WERI-Rb-1 (cell line): Measurements from ENCODE around the gene BICC1.

Source experiments
- DNase-seq: peaks from one replicate; pipeline ENCODE4 v3.0.0-alpha.2; 2020
- H3K27ac ChIP-seq: fragments of 250-450 bp; sonication (Bioruptor Pico); 2 replicates; pipeline ENCODE4 v1.5.1; 2020; ENCODE audit warnings: mild to moderate bottlenecking, moderate library complexity
- H3K27me3 ChIP-seq: fragments of 250-450 bp; sonication (Bioruptor Pico); 2 replicates; pipeline ENCODE4 v1.5.1; 2021; ENCODE audit warnings: mild to moderate bottlenecking, low read depth, moderate library complexity; ENCODE audit not compliant: insufficient read depth, severe bottlenecking
- H3K36me3 ChIP-seq: fragments of 250-450 bp; sonication (Bioruptor Pico); 2 replicates; pipeline ENCODE4 v1.5.1; 2020; ENCODE audit warnings: mild to moderate bottlenecking, moderate library complexity
- H3K4me3 ChIP-seq: 2 replicates; pipeline ENCODE4 v1.5.1; 2011; ENCODE audit warnings: low read depth, mild to moderate bottlenecking, control low read depth, low read length
- H3K9me3 ChIP-seq: fragments of 250-450 bp; sonication (Bioruptor Pico); 2 replicates; pipeline ENCODE4 v1.5.1; 2021; ENCODE audit warnings: mild to moderate bottlenecking, moderate library complexity; ENCODE audit not compliant: severe bottlenecking
- TF ChIP-seq, protein P1 (sequence below): IDR thresholded peaks from 2 replicates; pipeline ENCODE4 v1.5.1; 2011; ENCODE audit warnings: low read depth, mild to moderate bottlenecking, control low read depth, inconsistent platforms, low read length

The BICC1 gene

DNA sequence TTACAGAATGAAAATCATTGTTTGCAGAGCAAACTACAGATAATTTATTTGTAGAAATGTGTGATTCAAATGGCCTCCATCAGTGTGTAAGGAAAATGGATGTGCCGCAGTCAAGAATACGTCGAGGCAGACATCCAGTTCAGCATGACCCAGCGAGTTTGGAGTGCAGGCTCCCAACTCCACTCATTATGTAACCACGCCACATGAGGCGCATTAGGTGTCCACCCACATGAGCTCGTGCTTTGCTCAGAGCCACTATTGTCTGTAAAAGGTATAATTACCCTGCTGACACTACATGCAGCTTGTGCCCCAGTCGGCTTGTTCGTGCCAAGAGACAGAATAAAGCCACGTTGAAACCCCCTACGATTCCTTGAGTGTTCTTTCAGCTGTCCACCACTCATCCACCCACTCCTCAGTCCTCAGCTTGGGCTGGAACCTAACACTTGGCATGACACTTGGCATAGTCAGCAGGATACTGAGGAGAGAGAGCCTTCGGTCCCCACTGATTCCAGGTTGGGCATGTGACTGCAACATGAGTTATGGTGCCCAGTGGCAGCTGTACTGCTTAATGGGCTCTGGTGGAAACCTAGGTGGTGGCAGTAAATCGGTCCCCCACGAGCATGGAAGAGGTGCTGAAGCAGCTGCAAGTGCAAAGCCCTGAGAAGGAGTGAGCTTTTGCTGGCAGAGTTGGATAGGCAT lies 102.7 kb downstream of the BICC1 start:
- DNase-seq = no peak
- Histone ChIP-seq H3K36me3 (no peaks in the 10 kb centered on the region; the same call in 1 of the 2 replicates), H3K27ac (no peak overlapping the region), H3K27me3 (no peaks in the 10 kb centered on the region), H3K9me3 (peaks cover 11% of the 10 kb centered on the region), H3K4me3 (no peak overlapping the region)
- TF ChIP-seq, protein P1, sequence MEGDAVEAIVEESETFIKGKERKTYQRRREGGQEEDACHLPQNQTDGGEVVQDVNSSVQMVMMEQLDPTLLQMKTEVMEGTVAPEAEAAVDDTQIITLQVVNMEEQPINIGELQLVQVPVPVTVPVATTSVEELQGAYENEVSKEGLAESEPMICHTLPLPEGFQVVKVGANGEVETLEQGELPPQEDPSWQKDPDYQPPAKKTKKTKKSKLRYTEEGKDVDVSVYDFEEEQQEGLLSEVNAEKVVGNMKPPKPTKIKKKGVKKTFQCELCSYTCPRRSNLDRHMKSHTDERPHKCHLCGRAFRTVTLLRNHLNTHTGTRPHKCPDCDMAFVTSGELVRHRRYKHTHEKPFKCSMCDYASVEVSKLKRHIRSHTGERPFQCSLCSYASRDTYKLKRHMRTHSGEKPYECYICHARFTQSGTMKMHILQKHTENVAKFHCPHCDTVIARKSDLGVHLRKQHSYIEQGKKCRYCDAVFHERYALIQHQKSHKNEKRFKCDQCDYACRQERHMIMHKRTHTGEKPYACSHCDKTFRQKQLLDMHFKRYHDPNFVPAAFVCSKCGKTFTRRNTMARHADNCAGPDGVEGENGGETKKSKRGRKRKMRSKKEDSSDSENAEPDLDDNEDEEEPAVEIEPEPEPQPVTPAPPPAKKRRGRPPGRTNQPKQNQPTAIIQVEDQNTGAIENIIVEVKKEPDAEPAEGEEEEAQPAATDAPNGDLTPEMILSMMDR = no peak

DNA sequence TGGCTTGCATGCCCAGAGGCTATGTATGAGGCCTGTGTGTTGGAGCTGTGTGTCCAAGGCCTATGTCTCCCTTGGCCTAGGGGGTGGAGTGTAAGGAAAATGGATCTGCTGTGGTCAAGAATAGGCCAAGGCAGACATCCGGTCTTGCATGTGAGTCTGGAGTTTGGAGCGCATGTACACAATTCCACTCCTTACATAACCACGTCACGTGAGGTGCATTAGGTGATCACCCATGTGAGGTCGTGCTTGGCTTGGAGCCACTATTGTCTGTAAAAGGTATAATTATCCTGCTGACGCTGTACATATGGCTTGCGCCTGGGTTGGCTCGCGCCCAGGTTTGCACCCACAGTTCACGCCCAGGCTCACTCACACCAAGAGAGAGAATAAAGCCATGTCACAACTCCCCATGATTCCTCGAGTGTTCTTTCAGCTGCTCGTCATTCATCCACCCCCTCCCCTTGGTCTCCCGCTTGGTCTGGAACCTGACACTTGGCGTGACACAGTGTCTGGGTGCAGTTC lies 105.5 kb downstream of the BICC1 start:
- no peak for DNase-seq
- TF ChIP-seq, protein P1 = no peak

DNA sequence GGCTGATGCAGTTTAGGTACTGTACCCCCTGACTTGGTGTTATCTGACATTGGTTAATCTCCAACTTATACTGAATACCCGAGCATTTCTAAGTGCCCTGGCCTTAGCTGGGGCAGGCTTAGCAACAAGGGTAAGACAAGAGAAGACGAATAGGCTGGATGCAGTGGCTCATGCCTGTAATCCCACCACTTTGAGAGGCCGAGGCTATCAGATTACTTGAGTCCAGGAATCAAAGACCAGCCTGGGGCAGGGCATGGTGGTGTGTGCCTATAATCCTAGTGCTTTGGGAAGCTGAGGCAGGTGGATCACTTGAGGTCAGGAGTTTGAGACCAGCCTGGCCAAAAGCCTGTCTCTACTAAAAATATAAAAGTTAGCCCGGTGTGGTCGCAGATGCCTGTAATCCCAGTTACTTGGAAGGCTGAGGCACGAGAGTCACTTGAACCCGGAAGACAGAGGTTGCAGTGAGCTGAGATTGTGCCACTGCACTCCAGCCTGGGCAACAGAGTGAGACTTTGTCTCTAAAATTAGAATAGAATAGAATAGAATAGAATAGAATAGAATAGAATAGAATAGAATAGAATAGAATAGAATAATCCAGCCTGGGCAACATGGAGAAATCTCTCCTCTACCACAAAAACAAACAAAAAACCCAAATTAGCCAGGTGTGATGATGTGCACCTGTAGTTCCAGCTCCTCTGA lies 108.9 kb downstream of the BICC1 start:
- TF ChIP-seq, protein P1 = no peak
- Histone ChIP-seq H3K9me3 (peaks cover 11% of the 10 kb centered on the region), H3K4me3 (no peak overlapping the region), H3K36me3 (no peaks in the 10 kb centered on the region; the same call in 1 of the 2 replicates), H3K27ac (no peak overlapping the region), H3K27me3 (no peaks in the 10 kb centered on the region)
- DNase-seq = peak; percentile 83

More for the DNA sequence above, 105.5 kb downstream of the BICC1 start:
- Histone ChIP-seq H3K9me3 (peaks cover 11% of the 10 kb centered on the region), H3K27ac (peak overlapping the region; percentile 6), H3K36me3 (no peaks in the 10 kb centered on the region; the same call in 1 of the 2 replicates), H3K4me3 (no peak overlapping the region), H3K27me3 (no peaks in the 10 kb centered on the region)

DNA sequence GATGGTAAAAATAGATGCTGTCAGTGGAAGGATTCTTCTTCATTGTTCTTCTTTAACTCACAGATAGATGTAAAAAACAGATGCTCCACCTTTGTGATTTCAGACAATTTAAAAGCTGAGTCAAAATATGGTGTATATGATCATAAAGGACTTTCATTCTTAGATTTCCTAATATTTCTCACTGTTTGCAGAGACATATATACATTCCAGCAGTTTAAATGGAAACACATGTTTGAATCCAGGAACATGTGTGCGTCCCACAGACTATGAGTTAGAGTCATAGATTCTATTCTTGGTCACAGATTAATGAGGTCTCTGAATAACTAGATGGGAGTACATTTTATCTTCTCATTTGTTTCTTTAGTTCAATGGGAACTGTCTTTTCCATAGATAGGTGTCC lies 109.6 kb downstream of the BICC1 start:
- peaks cover 11% of the 10 kb centered on the region for H3K9me3 ChIP-seq
- no peak overlapping the region for H3K27ac ChIP-seq
- DNase-seq = no peak
- H3K27me3 ChIP-seq = no peaks in the 10 kb centered on the region
- H3K4me3 ChIP-seq = no peak overlapping the region
- H3K36me3 ChIP-seq = no peaks in the 10 kb centered on the region; the same call in 1 of the 2 replicates
- TF ChIP-seq, protein P1 = no peak

GRCh38 chr10:58625070-58625469 lies 112.4 kb downstream of the BICC1 start:
- Histone ChIP-seq H3K9me3 (no peaks in the 10 kb centered on the region), H3K36me3 (no peaks in the 10 kb centered on the region), H3K4me3 (no peak overlapping the region), H3K27ac (no peak overlapping the region), H3K27me3 (no peaks in the 10 kb centered on the region)
- DNase-seq = no peak
- TF ChIP-seq, protein P1 = no peak
